BE2C (cell line): ENCODE results near the gene RNF141.

Experiments
- DNase-seq: peaks from one replicate; pipeline ENCODE4 v3.0.0-alpha.2; 2020
- H3K27me3 ChIP-seq: fragments of 250-450 bp; sonication (Bioruptor Pico); 2 replicates; pipeline ENCODE4 v1.5.1; 2020; ENCODE audit warnings: mild to moderate bottlenecking
- H3K36me3 ChIP-seq: fragments of 250-450 bp; sonication (Bioruptor Pico); 2 replicates; pipeline ENCODE4 v1.5.1; 2020; ENCODE audit warnings: mild to moderate bottlenecking
- H3K4me1 ChIP-seq: fragments of 250-450 bp; sonication (Bioruptor Pico); 2 replicates; pipeline ENCODE4 v1.5.1; 2020
- H3K4me3 ChIP-seq: 2 replicates; pipeline ENCODE4 v1.5.1; 2011; ENCODE audit warnings: low read depth, low read length
- H3K9me3 ChIP-seq: fragments of 250-450 bp; sonication (Bioruptor Pico); 2 replicates; pipeline ENCODE4 v1.5.1; 2020
- CTCF ChIP-seq: IDR thresholded peaks from 2 replicates; pipeline ENCODE4 v1.5.1; 2012; ENCODE audit warnings: mild to moderate bottlenecking, low read depth, low read length

Gene RNF141

GRCh38 chr11:10504490-10504889 is 36.5 kb downstream of the RNF141 start:
- Histone ChIP-seq H3K4me3 (no peak overlapping the region), H3K4me1 (no peaks in the 10 kb centered on the region), H3K36me3 (no peaks in the 10 kb centered on the region), H3K9me3 (no peaks in the 10 kb centered on the region), H3K27me3 (no peaks in the 10 kb centered on the region)
- no peak for DNase-seq
- TF ChIP-seq CTCF = no peak

GRCh38 chr11:10503777-10504480 is 37.1 kb downstream of the RNF141 start:
- TF ChIP-seq CTCF = no peak
- Histone ChIP-seq H3K4me3 (no peak overlapping the region), H3K27me3 (no peaks in the 10 kb centered on the region), H3K4me1 (no peaks in the 10 kb centered on the region), H3K9me3 (no peaks in the 10 kb centered on the region), H3K36me3 (no peaks in the 10 kb centered on the region)
- no peak for DNase-seq

- no peak overlapping the region for H3K4me3 ChIP-seq
- H3K36me3 ChIP-seq = no peaks in the 10 kb centered on the region
- no peak for DNase-seq
- no peaks in the 10 kb centered on the region for H3K4me1 ChIP-seq
- no peak for TF ChIP-seq CTCF
- H3K9me3 ChIP-seq = no peaks in the 10 kb centered on the region
- H3K27me3 ChIP-seq = no peaks in the 10 kb centered on the region
Measured at GRCh38 chr11:10503221-10503620, 37.8 kb downstream of the RNF141 start.

- no peak overlapping the region for H3K4me3 ChIP-seq
- H3K9me3 ChIP-seq = no peaks in the 10 kb centered on the region
- no peaks in the 10 kb centered on the region for H3K27me3 ChIP-seq
- no peaks in the 10 kb centered on the region for H3K36me3 ChIP-seq
- no peak for DNase-seq
- no peak for TF ChIP-seq CTCF
- no peaks in the 10 kb centered on the region for H3K4me1 ChIP-seq
Measured at GRCh38 chr11:10502770-10503169, 38.2 kb downstream of the RNF141 start.

- Histone ChIP-seq H3K4me3 (no peak overlapping the region), H3K4me1 (no peaks in the 10 kb centered on the region), H3K27me3 (no peaks in the 10 kb centered on the region), H3K36me3 (no peaks in the 10 kb centered on the region), H3K9me3 (no peaks in the 10 kb centered on the region)
- no peak for TF ChIP-seq CTCF
- no peak for DNase-seq
Measured at GRCh38 chr11:10502065-10502680, 38.8 kb downstream of the RNF141 start.

GRCh38 chr11:10500757-10501684 is 40.0 kb downstream of the RNF141 start:
- no peak overlapping the region for H3K4me3 ChIP-seq
- H3K4me1 ChIP-seq = no peaks in the 10 kb centered on the region
- H3K36me3 ChIP-seq = no peaks in the 10 kb centered on the region
- no peaks in the 10 kb centered on the region for H3K9me3 ChIP-seq
- no peak for DNase-seq
- no peaks in the 10 kb centered on the region for H3K27me3 ChIP-seq
- no peak for TF ChIP-seq CTCF
